IPS-18a (cell line): ENCODE data around the gene JAGN1.

Source experiments
- H3K27ac ChIP-seq: one replicate; pipeline ENCODE4 v1.5.1; 2013; ENCODE audit warnings: low read length
- H3K27me3 ChIP-seq: one replicate; pipeline ENCODE4 v1.6.1; 2013; ENCODE audit warnings: mild to moderate bottlenecking, low read length; ENCODE audit not compliant: control insufficient read depth, insufficient read depth
- H3K36me3 ChIP-seq: one replicate; pipeline ENCODE4 v1.6.1; 2013; ENCODE audit warnings: low read depth, low read length; ENCODE audit not compliant: control insufficient read depth
- H3K4me1 ChIP-seq: one replicate; pipeline ENCODE4 v1.6.1; 2013; ENCODE audit warnings: low read depth, low read length; ENCODE audit not compliant: control insufficient read depth
- H3K4me3 ChIP-seq: one replicate; pipeline ENCODE4 v1.5.1; 2013; ENCODE audit warnings: low read length
- H3K9ac ChIP-seq: one replicate; pipeline ENCODE4 v1.6.1; 2013; ENCODE audit warnings: mild to moderate bottlenecking, low read length, moderate library complexity
- H3K9me3 ChIP-seq: one replicate; pipeline ENCODE4 v1.6.1; 2013; ENCODE audit warnings: low read depth, low read length; ENCODE audit not compliant: control insufficient read depth

Gene JAGN1

GRCh38 chr3:9901967-9902366 is 11.6 kb downstream of the JAGN1 start:
- H3K4me1 ChIP-seq, result peaks cover 9% of the 10 kb centered on the region
- no peaks in the 10 kb centered on the region for H3K9me3 ChIP-seq
- H3K4me3 ChIP-seq, result no peak overlapping the region
- H3K27me3 ChIP-seq, result no peaks in the 10 kb centered on the region
- H3K27ac ChIP-seq, result no peak overlapping the region
- H3K36me3 ChIP-seq, result no peaks in the 10 kb centered on the region
- no peak overlapping the region for H3K9ac ChIP-seq

GRCh38 chr3:9902372-9903237 is 12.2 kb downstream of the JAGN1 start, which contains the start of gene IL17RE:
TSS of gene IL17RE (plus strand) at chr3:9902848. CDS start at chr3:9902933, 85 bp downstream.
- no peaks in the 10 kb centered on the region for H3K9me3 ChIP-seq
- no peaks in the 10 kb centered on the region for H3K36me3 ChIP-seq
- H3K27me3 ChIP-seq, result no peaks in the 10 kb centered on the region
- H3K4me3 ChIP-seq, result no peak within 1 kb of the TSS
- no peak within 1 kb of the TSS for H3K9ac ChIP-seq
- H3K27ac ChIP-seq, result no peak within 1 kb of the TSS
- peaks cover 9% of the 10 kb centered on the region for H3K4me1 ChIP-seq

GRCh38 chr3:9903238-9903624 is 12.8 kb downstream of the JAGN1 start:
- Histone ChIP-seq H3K9ac (no peak overlapping the region), H3K27me3 (no peaks in the 10 kb centered on the region), H3K4me1 (peaks cover 9% of the 10 kb centered on the region), H3K27ac (no peak overlapping the region), H3K9me3 (no peaks in the 10 kb centered on the region), H3K4me3 (no peak overlapping the region), H3K36me3 (no peaks in the 10 kb centered on the region)

- Histone ChIP-seq H3K27ac (no peak overlapping the region), H3K9me3 (no peaks in the 10 kb centered on the region), H3K4me3 (no peak overlapping the region), H3K27me3 (no peaks in the 10 kb centered on the region), H3K9ac (no peak overlapping the region), H3K36me3 (no peaks in the 10 kb centered on the region), H3K4me1 (peaks cover 9% of the 10 kb centered on the region)
Measured at GRCh38 chr3:9903904-9904303, 13.5 kb downstream of the JAGN1 start.

GRCh38 chr3:9906480-9906879 is 16.1 kb downstream of the JAGN1 start:
- Histone ChIP-seq H3K36me3 (no peaks in the 10 kb centered on the region), H3K27ac (no peak overlapping the region), H3K4me3 (no peak overlapping the region), H3K27me3 (no peaks in the 10 kb centered on the region), H3K9me3 (no peaks in the 10 kb centered on the region), H3K9ac (no peak overlapping the region), H3K4me1 (peaks cover 9% of the 10 kb centered on the region)

GRCh38 chr3:9908286-9908685 is 17.9 kb downstream of the JAGN1 start:
- no peaks in the 10 kb centered on the region for H3K36me3 ChIP-seq
- no peak overlapping the region for H3K4me3 ChIP-seq
- H3K4me1 ChIP-seq, result no peaks in the 10 kb centered on the region
- H3K9me3 ChIP-seq, result no peaks in the 10 kb centered on the region
- no peak overlapping the region for H3K27ac ChIP-seq
- H3K9ac ChIP-seq, result no peak overlapping the region
- H3K27me3 ChIP-seq, result no peaks in the 10 kb centered on the region

- H3K36me3 ChIP-seq, result no peaks in the 10 kb centered on the region
- no peak overlapping the region for H3K9ac ChIP-seq
- H3K27ac ChIP-seq, result no peak overlapping the region
- no peak overlapping the region for H3K4me3 ChIP-seq
- H3K27me3 ChIP-seq, result peaks cover 6% of the 10 kb centered on the region
- H3K9me3 ChIP-seq, result no peaks in the 10 kb centered on the region
- H3K4me1 ChIP-seq, result no peaks in the 10 kb centered on the region
Measured at GRCh38 chr3:9909221-9910013, 19.0 kb downstream of the JAGN1 start.

GRCh38 chr3:9911863-9912262 is 21.5 kb downstream of the JAGN1 start:
- Histone ChIP-seq H3K9ac (no peak overlapping the region), H3K4me1 (peaks cover 10% of the 10 kb centered on the region), H3K4me3 (no peak overlapping the region), H3K9me3 (no peaks in the 10 kb centered on the region), H3K36me3 (no peaks in the 10 kb centered on the region), H3K27me3 (peaks cover 16% of the 10 kb centered on the region), H3K27ac (no peak overlapping the region)

- Histone ChIP-seq H3K27ac (no peak overlapping the region), H3K27me3 (peaks cover 16% of the 10 kb centered on the region), H3K9ac (no peak overlapping the region), H3K4me1 (peaks cover 13% of the 10 kb centered on the region), H3K9me3 (no peaks in the 10 kb centered on the region), H3K36me3 (no peaks in the 10 kb centered on the region), H3K4me3 (no peak overlapping the region)
Measured at GRCh38 chr3:9912294-9912935, 22.0 kb downstream of the JAGN1 start.

GRCh38 chr3:9913601-9914000 is 23.2 kb downstream of the JAGN1 start:
- no peak overlapping the region for H3K27ac ChIP-seq
- H3K9ac ChIP-seq, result no peak overlapping the region
- no peak overlapping the region for H3K4me3 ChIP-seq
- H3K9me3 ChIP-seq, result no peaks in the 10 kb centered on the region
- no peaks in the 10 kb centered on the region for H3K36me3 ChIP-seq
- peaks cover 16% of the 10 kb centered on the region for H3K27me3 ChIP-seq
- peaks cover 15% of the 10 kb centered on the region for H3K4me1 ChIP-seq

GRCh38 chr3:9914011-9914410 is 23.6 kb downstream of the JAGN1 start:
- Histone ChIP-seq H3K4me1 (peaks cover 15% of the 10 kb centered on the region), H3K4me3 (no peak overlapping the region), H3K9me3 (no peaks in the 10 kb centered on the region), H3K36me3 (no peaks in the 10 kb centered on the region), H3K9ac (no peak overlapping the region), H3K27ac (no peak overlapping the region), H3K27me3 (peaks cover 16% of the 10 kb centered on the region)
